ENCODE data around the gene CD274. TPM values are rescaled to one million over a fixed set of nuclear protein-coding genes. Genes with fewer than 3 reads are reported as not detected.

The CD274 gene
- total RNA-seq, 1 donor from 2014 or later, result 16.1 TPM

DNA sequence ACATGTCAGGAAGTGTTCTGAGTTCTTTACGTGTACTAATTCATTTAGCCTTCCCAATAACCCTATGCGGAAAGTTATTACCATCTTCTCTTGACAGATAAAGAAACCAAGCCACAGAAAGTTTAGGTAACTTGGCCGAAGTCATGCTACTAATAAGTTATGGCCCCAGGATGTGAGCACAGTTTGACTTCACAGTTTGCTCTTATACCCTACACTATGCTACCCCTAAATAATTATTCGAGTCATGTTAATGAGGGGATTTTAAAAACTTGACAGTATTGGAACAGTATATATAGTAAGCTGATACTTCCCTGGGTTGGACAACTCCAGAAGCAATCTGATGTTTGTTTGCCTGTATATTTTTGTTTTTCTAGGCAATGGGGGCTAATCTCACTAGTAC lies 30.6 kb downstream of the CD274 start:
- no peak for DNase-seq (ENCODE audit: low read depth)
- no peak overlapping the region for H3K4me3 ChIP-seq (ENCODE audit: low read depth, low read length)
- TF ChIP-seq CTCF (conservative IDR thresholded peaks at IDR 0.05; ENCODE audit: low read depth, low read length), result no peak

GRCh38 chr9:5481322-5482040 lies 31.1 kb downstream of the CD274 start:
- no peak for TF ChIP-seq CTCF (conservative IDR thresholded peaks at IDR 0.05; ENCODE audit: low read depth, low read length)
- no peak for DNase-seq (ENCODE audit: low read depth)
- H3K4me3 ChIP-seq (ENCODE audit: low read depth, low read length), result no peak overlapping the region

GRCh38 chr9:5482194-5482593 lies 31.9 kb downstream of the CD274 start:
- no peak for TF ChIP-seq CTCF (conservative IDR thresholded peaks at IDR 0.05; ENCODE audit: low read depth, low read length)
- DNase-seq (ENCODE audit: low read depth), result no peak

DNA sequence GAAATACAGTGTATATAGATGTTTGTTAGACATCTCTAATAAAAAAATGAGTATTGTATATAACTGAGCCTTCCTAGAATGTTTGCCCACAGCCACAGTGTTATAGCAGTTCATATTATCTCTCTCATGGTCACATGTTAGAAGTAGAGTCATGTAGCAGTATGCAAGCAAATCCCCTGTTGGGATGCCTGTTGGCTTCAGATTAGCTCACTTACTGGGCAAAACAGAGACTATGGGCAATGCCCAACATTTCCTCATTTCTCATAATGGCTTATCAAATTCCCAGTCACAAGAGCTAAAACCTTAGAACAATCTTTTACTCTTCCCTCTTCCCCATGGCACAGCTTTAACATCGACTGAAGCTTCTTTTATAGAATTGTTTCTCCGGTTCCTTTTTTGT lies 33.0 kb downstream of the CD274 start:
- DNase-seq (ENCODE audit: low read depth), result no peak
- no peak overlapping the region for H3K4me3 ChIP-seq (ENCODE audit: low read depth, low read length)
- no peak for TF ChIP-seq CTCF (conservative IDR thresholded peaks at IDR 0.05; ENCODE audit: low read depth, low read length)

More at GRCh38 chr9:5482194-5482593, 31.9 kb downstream of the CD274 start:
- no peak overlapping the region for H3K4me3 ChIP-seq (ENCODE audit: low read depth, low read length)

- TF ChIP-seq CTCF (conservative IDR thresholded peaks at IDR 0.05; ENCODE audit: low read depth, low read length), result no peak
- no peak for DNase-seq (ENCODE audit: low read depth)
- no peak overlapping the region for H3K4me3 ChIP-seq (ENCODE audit: low read depth, low read length)
Observed at GRCh38 chr9:5485378-5486085, 35.2 kb downstream of the CD274 start.

GRCh38 chr9:5486988-5487387 lies 36.6 kb downstream of the CD274 start:
- TF ChIP-seq CTCF (conservative IDR thresholded peaks at IDR 0.05; ENCODE audit: low read depth, low read length), result no peak
- DNase-seq (ENCODE audit: low read depth), result no peak
- H3K4me3 ChIP-seq (ENCODE audit: low read depth, low read length), result no peak overlapping the region

Measured in epithelial cell of proximal tubule (primary cell).